HEK293 (cell line): ENCODE measurements around the gene KIF13A.

ENCODE experiments used
- CTCF ChIA-PET: fragments of 350-600 bp; formaldehyde crosslinking; extraction: SDS; loops from one replicate; lab custom pipeline; 2021; ENCODE audit warnings: antibody characterized with exemption; lab: Yijun Ruan, JAX
- POLR2A ChIA-PET: fragments of 300-600 bp; formaldehyde crosslinking; extraction: SDS; loops from one replicate; lab custom pipeline; 2020; ENCODE audit warnings: antibody characterized with exemption, inconsistent platforms; lab: Yijun Ruan, JAX
- H3K27ac ChIP-seq: fragments of 200-500 bp; sonication (Bioruptor generic); 2 replicates; pipeline ENCODE4 v1.5.1; 2014; ENCODE audit warnings: low read depth, low read length, control low read depth, inconsistent platforms; ENCODE audit errors: extremely low read depth
- H3K36me3 ChIP-seq, 2 experiments: fragments of 200-500 bp in 1 of 2; sonication (Bioruptor generic) in 1 of 2; 1 replicate in 1 of 2; 2 replicates in 1 of 2; pipeline ENCODE4 v1.5.1; 2014 to 2017; ENCODE audit warnings: inconsistent platforms in 2 of 2, low read length in 2 of 2; ENCODE audit not compliant: control insufficient read depth in 2 of 2, insufficient read depth in 1 of 2
- H3K4me1 ChIP-seq: fragments of 200-500 bp; sonication (Bioruptor generic); 2 replicates; pipeline ENCODE4 v1.5.1; 2014; ENCODE audit warnings: mild to moderate bottlenecking, low read length, inconsistent platforms; ENCODE audit not compliant: control insufficient read depth, insufficient read depth
- H3K4me3 ChIP-seq: 2 replicates; pipeline ENCODE4 v1.5.1; 2011; ENCODE audit warnings: low read depth, mild to moderate bottlenecking, control low read depth, low read length, moderate library complexity
- H3K9me3 ChIP-seq: fragments of 200-500 bp; sonication (Bioruptor generic); 2 replicates; pipeline ENCODE4 v1.5.1; 2014; ENCODE audit warnings: low read depth, low read length, inconsistent platforms; ENCODE audit not compliant: control insufficient read depth, insufficient read depth
- EGR2 ChIP-seq: fragments of 450-650 bp; formaldehyde crosslinking; IDR thresholded peaks from 2 replicates; pipeline ENCODE4 v1.5.1; 2016; ENCODE audit warnings: low read depth, missing biosample characterization, missing genetic modification characterization
- FEZF1 ChIP-seq: fragments of 450-650 bp; formaldehyde crosslinking; IDR thresholded peaks from 2 replicates; pipeline ENCODE4 v1.5.1; 2016; ENCODE audit warnings: missing biosample characterization, missing genetic modification characterization
- SP7 ChIP-seq: fragments of 450-650 bp; formaldehyde crosslinking; IDR thresholded peaks from 2 replicates; pipeline ENCODE4 v1.5.1; 2016; ENCODE audit warnings: missing biosample characterization, missing genetic modification characterization
- WT1 ChIP-seq: fragments of 450-650 bp; formaldehyde crosslinking; IDR thresholded peaks from 2 replicates; pipeline ENCODE4 v1.5.1; 2016; ENCODE audit warnings: missing biosample characterization, missing genetic modification characterization
- ZNF133 ChIP-seq: fragments of 450-650 bp; formaldehyde crosslinking; IDR thresholded peaks from 2 replicates; pipeline ENCODE4 v1.5.1; 2016; ENCODE audit warnings: missing biosample characterization, missing genetic modification characterization
- ZNF221 ChIP-seq: fragments of 450-650 bp; formaldehyde crosslinking; IDR thresholded peaks from 2 replicates; pipeline ENCODE4 v1.5.1; 2017; ENCODE audit warnings: missing biosample characterization, missing genetic modification characterization, borderline replicate concordance
- ZNF529 ChIP-seq: fragments of 450-650 bp; formaldehyde crosslinking; IDR thresholded peaks from 2 replicates; pipeline ENCODE4 v1.5.1; 2017; ENCODE audit warnings: missing genetic modification characterization, missing biosample characterization; ENCODE audit not compliant: insufficient replicate concordance
- ZNF560 ChIP-seq: fragments of 450-650 bp; formaldehyde crosslinking; IDR thresholded peaks from 2 replicates; pipeline ENCODE4 v1.5.1; 2017; ENCODE audit warnings: missing biosample characterization, missing genetic modification characterization, borderline replicate concordance
- ZNF561 ChIP-seq: fragments of 450-650 bp; IDR thresholded peaks from 2 replicates; pipeline ENCODE4 v1.5.1; 2018; ENCODE audit warnings: missing biosample characterization, missing genetic modification characterization, borderline replicate concordance
- ZNF610 ChIP-seq: fragments of 450-650 bp; formaldehyde crosslinking; IDR thresholded peaks from 2 replicates; pipeline ENCODE4 v1.5.1; 2016; ENCODE audit warnings: missing biosample characterization, missing genetic modification characterization, borderline replicate concordance
- ZNF658 ChIP-seq: fragments of 450-650 bp; formaldehyde crosslinking; IDR thresholded peaks from 2 replicates; pipeline ENCODE4; 2016; ENCODE audit warnings: missing biosample characterization, missing genetic modification characterization
- ZNF701 ChIP-seq: fragments of 450-650 bp; formaldehyde crosslinking; IDR thresholded peaks from 2 replicates; pipeline ENCODE4 v1.5.1; 2016; ENCODE audit warnings: missing biosample characterization, missing genetic modification characterization
- ZNF707 ChIP-seq: fragments of 450-650 bp; formaldehyde crosslinking; IDR thresholded peaks from 2 replicates; pipeline ENCODE4 v1.5.1; 2016; ENCODE audit warnings: missing biosample characterization, missing genetic modification characterization
- TF ChIP-seq, protein P1 (sequence below): fragments of 450-650 bp; formaldehyde crosslinking; IDR thresholded peaks from 2 replicates; pipeline ENCODE4 v1.5.1; 2017; ENCODE audit warnings: missing biosample characterization, missing genetic modification characterization
- TF ChIP-seq, protein P2 (sequence below): fragments of 450-650 bp; IDR thresholded peaks from 2 replicates; pipeline ENCODE4 v1.5.1; 2018; ENCODE audit warnings: missing biosample characterization, missing genetic modification characterization
- TF ChIP-seq, protein P3 (sequence below): fragments of 450-650 bp; formaldehyde crosslinking; IDR thresholded peaks from 2 replicates; pipeline ENCODE4 v1.5.1; 2016; ENCODE audit warnings: missing biosample characterization, missing genetic modification characterization
- TF ChIP-seq, protein P4 (sequence below): fragments of 450-650 bp; formaldehyde crosslinking; IDR thresholded peaks from 2 replicates; pipeline ENCODE4 v1.5.1; 2017; ENCODE audit warnings: missing biosample characterization, missing genetic modification characterization

The KIF13A gene

DNA sequence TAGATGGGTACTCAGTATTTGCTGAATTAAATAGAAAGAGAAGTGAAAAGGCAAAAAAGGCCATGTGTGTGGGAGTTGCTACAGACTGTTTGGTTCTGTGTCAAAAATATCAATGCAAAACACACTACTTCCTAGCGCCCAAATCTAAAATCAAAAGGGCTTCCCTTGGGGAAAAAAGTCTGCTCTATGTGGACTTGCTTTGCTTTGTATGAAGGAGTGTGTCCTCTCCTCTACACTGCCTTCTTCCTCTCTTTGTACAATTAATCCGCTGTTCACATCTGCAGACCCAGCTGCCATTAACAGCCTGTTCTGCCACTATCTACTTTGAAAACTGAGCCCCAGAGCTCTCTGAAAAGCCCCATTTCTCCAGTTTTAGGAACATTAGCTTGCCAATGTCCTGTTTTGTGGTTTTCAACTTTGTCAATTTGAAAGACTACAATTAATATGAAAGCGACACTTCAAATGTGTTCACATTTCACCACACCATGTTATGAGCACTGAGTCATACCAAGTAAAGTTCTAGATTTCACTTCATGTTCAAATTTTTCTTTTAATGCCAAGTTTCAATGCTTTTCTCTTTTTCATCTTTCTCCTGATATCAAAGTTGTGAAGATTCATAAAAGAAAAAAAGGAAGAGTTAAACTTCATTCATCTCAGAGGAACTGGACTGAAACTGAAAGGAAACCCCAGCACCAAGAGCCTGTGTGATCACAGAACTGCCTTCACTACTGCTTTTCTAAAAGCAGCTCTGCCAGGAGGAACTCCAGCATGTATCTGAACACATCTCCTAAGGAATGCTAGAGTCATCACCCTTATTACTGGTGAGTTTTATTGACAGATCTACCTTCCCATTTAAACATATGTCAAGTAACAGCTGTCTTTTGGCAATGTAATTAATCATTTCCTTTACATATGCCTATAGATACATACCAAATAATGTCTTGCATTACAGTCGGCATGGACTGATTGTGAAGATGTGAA lies 102.6 kb downstream of the KIF13A start:
- H3K9me3 ChIP-seq, result no peaks in the 10 kb centered on the region
- H3K27ac ChIP-seq, result no peak overlapping the region
- H3K4me1 ChIP-seq, result no peaks in the 10 kb centered on the region
- TF ChIP-seq ZNF133 (tag by site-specific recombination), result no peak
- TF ChIP-seq ZNF701, result no peak
- no peak overlapping the region for H3K4me3 ChIP-seq
- H3K36me3 ChIP-seq, result no peaks in the 10 kb centered on the region
- ChIA-PET CTCF (interaction anchor here (0.5 to 0.9 kb wide), 4 partner anchors 13 to 417 kb away, joined by 3 to 7 read pairs (median 3); no protein-coding TSS in a partner anchor), POLR2A (no interaction called here)

GRCh38 chr6:17883665-17884497 lies 103.6 kb downstream of the KIF13A start:
- Histone ChIP-seq H3K4me1 (no peaks in the 10 kb centered on the region), H3K27ac (no peak overlapping the region), H3K36me3 (no peaks in the 10 kb centered on the region), H3K9me3 (no peaks in the 10 kb centered on the region), H3K4me3 (no peak overlapping the region)
- POLR2A ChIA-PET, result no interaction called here
- CTCF ChIA-PET, result interaction anchor here (0.5 to 0.6 kb wide), 3 partner anchors 73 to 593 kb away, joined by 3 to 7 read pairs (median 3); no protein-coding TSS in a partner anchor
- no peak for TF ChIP-seq ZNF561 (tag by site-specific recombination)
- TF ChIP-seq ZNF610 (tag by site-specific recombination), result no peak
- peak; percentile 60 for TF ChIP-seq SP7 (tag by site-specific recombination)
- TF ChIP-seq EGR2 (tag by site-specific recombination), result no peak
- TF ChIP-seq ZNF560 (tag by site-specific recombination), result no peak
- no peak for TF ChIP-seq WT1
- TF ChIP-seq ZNF529 (tag by site-specific recombination), result no peak

DNA sequence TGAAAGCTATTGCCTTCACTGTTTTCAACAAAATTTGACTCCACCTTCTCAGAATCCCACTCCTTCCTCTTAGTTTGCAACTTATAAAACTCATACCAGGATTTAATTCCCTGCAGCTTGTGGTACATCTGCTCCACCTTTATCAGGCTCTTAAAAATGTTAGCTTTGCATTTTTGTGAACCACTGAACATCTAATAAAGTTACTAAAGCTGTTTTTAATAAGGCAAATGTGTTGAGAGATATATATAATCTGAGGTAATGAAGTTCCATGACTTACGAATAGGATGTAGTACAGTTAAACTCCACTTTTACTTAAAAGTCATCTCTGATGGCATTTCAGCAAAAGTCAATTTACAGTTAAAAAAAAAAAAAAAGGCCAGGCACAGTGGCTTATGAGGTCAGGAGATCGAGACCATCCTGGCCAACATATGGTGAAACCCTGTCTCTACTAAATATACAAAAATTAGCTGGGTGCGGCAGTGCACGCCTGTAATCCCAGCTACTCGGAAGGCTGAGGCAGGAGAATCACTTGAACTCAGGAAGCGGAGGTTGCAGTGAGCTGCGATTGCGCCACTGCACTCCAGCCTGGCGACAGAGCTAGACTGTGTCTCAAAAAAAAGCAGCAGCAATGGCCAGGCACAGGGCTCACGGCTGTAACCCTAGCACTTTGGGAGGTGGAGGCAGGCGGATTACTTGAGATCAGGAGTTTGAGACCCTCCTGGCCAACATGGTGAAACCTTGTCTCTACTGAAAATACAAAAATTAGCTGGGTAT lies 106.2 kb downstream of the KIF13A start:
- ChIA-PET POLR2A (no interaction called here), CTCF (interaction anchor here (0.6 to 1.3 kb wide), 4 partner anchors 9 to 1122 kb away, joined by 3 to 6 read pairs (median 4); no protein-coding TSS in a partner anchor)
- TF ChIP-seq ZNF221 (no peak), SP7 (tag by site-specific recombination) (no peak), ZNF658 (no peak), FEZF1 (tag by site-specific recombination) (no peak), ZNF707 (tag by site-specific recombination) (no peak)
- TF ChIP-seq, protein P1, sequence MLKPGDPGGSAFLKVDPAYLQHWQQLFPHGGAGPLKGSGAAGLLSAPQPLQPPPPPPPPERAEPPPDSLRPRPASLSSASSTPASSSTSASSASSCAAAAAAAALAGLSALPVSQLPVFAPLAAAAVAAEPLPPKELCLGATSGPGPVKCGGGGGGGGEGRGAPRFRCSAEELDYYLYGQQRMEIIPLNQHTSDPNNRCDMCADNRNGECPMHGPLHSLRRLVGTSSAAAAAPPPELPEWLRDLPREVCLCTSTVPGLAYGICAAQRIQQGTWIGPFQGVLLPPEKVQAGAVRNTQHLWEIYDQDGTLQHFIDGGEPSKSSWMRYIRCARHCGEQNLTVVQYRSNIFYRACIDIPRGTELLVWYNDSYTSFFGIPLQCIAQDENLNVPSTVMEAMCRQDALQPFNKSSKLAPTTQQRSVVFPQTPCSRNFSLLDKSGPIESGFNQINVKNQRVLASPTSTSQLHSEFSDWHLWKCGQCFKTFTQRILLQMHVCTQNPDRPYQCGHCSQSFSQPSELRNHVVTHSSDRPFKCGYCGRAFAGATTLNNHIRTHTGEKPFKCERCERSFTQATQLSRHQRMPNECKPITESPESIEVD, result no peak
- TF ChIP-seq, protein P2, sequence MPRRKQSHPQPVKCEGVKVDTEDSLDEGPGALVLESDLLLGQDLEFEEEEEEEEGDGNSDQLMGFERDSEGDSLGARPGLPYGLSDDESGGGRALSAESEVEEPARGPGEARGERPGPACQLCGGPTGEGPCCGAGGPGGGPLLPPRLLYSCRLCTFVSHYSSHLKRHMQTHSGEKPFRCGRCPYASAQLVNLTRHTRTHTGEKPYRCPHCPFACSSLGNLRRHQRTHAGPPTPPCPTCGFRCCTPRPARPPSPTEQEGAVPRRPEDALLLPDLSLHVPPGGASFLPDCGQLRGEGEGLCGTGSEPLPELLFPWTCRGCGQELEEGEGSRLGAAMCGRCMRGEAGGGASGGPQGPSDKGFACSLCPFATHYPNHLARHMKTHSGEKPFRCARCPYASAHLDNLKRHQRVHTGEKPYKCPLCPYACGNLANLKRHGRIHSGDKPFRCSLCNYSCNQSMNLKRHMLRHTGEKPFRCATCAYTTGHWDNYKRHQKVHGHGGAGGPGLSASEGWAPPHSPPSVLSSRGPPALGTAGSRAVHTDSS (tag by site-specific recombination), result no peak
- TF ChIP-seq, protein P3, sequence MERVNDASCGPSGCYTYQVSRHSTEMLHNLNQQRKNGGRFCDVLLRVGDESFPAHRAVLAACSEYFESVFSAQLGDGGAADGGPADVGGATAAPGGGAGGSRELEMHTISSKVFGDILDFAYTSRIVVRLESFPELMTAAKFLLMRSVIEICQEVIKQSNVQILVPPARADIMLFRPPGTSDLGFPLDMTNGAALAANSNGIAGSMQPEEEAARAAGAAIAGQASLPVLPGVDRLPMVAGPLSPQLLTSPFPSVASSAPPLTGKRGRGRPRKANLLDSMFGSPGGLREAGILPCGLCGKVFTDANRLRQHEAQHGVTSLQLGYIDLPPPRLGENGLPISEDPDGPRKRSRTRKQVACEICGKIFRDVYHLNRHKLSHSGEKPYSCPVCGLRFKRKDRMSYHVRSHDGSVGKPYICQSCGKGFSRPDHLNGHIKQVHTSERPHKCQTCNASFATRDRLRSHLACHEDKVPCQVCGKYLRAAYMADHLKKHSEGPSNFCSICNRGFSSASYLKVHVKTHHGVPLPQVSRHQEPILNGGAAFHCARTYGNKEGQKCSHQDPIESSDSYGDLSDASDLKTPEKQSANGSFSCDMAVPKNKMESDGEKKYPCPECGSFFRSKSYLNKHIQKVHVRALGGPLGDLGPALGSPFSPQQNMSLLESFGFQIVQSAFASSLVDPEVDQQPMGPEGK (tag by site-specific recombination), result no peak
- TF ChIP-seq, protein P4, sequence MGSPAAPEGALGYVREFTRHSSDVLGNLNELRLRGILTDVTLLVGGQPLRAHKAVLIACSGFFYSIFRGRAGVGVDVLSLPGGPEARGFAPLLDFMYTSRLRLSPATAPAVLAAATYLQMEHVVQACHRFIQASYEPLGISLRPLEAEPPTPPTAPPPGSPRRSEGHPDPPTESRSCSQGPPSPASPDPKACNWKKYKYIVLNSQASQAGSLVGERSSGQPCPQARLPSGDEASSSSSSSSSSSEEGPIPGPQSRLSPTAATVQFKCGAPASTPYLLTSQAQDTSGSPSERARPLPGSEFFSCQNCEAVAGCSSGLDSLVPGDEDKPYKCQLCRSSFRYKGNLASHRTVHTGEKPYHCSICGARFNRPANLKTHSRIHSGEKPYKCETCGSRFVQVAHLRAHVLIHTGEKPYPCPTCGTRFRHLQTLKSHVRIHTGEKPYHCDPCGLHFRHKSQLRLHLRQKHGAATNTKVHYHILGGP, result no peak

More for the DNA sequence above, 106.2 kb downstream of the KIF13A start:
- Histone ChIP-seq H3K36me3 (no peaks in the 10 kb centered on the region), H3K4me3 (no peak overlapping the region), H3K4me1 (no peaks in the 10 kb centered on the region), H3K27ac (no peak overlapping the region), H3K9me3 (no peaks in the 10 kb centered on the region)
